ENCODE data around the gene FAM193B.

Gene FAM193B

GRCh38 chr5:177531209-177531940 lies 23.0 kb downstream of the FAM193B start:
- TF ChIP-seq CTCF (IDR thresholded peaks at IDR 0.05; ENCODE audit: extremely low read depth, insufficient read depth, missing control alignments) = no peak
- in situ Hi-C loops (cut with MboI; ENCODE audit: low pct_unique_long_range_greater_than_20kb, low sequenced_read_pairs, unreplicated experiment) = no loop called here
- no peak for DNase-seq (ENCODE audit: low spot score)

GRCh38 chr5:177530638-177531037 lies 23.7 kb downstream of the FAM193B start:
- no peak for DNase-seq (ENCODE audit: low spot score)
- in situ Hi-C loops (cut with MboI; ENCODE audit: low pct_unique_long_range_greater_than_20kb, low sequenced_read_pairs, unreplicated experiment) = no loop called here
- no peak for TF ChIP-seq CTCF (IDR thresholded peaks at IDR 0.05; ENCODE audit: extremely low read depth, insufficient read depth, missing control alignments)

GRCh38 chr5:177529247-177530203 lies 24.8 kb downstream of the FAM193B start:
- in situ Hi-C loops (cut with MboI; ENCODE audit: low pct_unique_long_range_greater_than_20kb, low sequenced_read_pairs, unreplicated experiment) = no loop called here
- TF ChIP-seq CTCF (IDR thresholded peaks at IDR 0.05; ENCODE audit: extremely low read depth, insufficient read depth, missing control alignments) = no peak
- DNase-seq (ENCODE audit: low spot score) = no peak

GRCh38 chr5:177528631-177529030 lies 25.7 kb downstream of the FAM193B start:
- in situ Hi-C loops (cut with MboI; ENCODE audit: low pct_unique_long_range_greater_than_20kb, low sequenced_read_pairs, unreplicated experiment) = no loop called here
- no peak for TF ChIP-seq CTCF (IDR thresholded peaks at IDR 0.05; ENCODE audit: extremely low read depth, insufficient read depth, missing control alignments)
- no peak for DNase-seq (ENCODE audit: low spot score)

- in situ Hi-C loops (cut with MboI; ENCODE audit: low pct_unique_long_range_greater_than_20kb, low sequenced_read_pairs, unreplicated experiment) = no loop called here
- no peak for TF ChIP-seq CTCF (IDR thresholded peaks at IDR 0.05; ENCODE audit: extremely low read depth, insufficient read depth, missing control alignments)
- no peak for DNase-seq (ENCODE audit: low spot score)
Measured at GRCh38 chr5:177527595-177527994, 26.8 kb downstream of the FAM193B start.

GRCh38 chr5:177526791-177527190 lies 27.6 kb downstream of the FAM193B start:
- no peak for TF ChIP-seq CTCF (IDR thresholded peaks at IDR 0.05; ENCODE audit: extremely low read depth, insufficient read depth, missing control alignments)

More at GRCh38 chr5:177526791-177527190, 27.6 kb downstream of the FAM193B start:
- in situ Hi-C loops (cut with MboI; ENCODE audit: low pct_unique_long_range_greater_than_20kb, low sequenced_read_pairs, unreplicated experiment) = no loop called here
- no peak for DNase-seq (ENCODE audit: low spot score)
